DOHH2 (cell line): ENCODE data around the gene NEGR1.
"Not testable (repeated sequence)": the region's sequence is repeated elsewhere in the genome, so short reads cannot be mapped to it uniquely, and the experiment has no call there.

Experiments used
- H3F3A ChIP-seq: fragments of 200-600 bp; sonication (generic), shearing (Covaris generic); 2 replicates; pipeline ENCODE4 v1.6.0; 2016; ENCODE audit warnings: antibody characterized with exemption, mild to moderate bottlenecking; ENCODE audit not compliant: control insufficient read depth, insufficient read depth
- H3K27ac ChIP-seq: fragments of 200-600 bp; sonication (generic); 2 replicates; pipeline ENCODE4 v1.5.1; 2014; ENCODE audit warnings: low read depth, mild to moderate bottlenecking, low read length, moderate library complexity
- H3K27me3 ChIP-seq: fragments of 200-600 bp; sonication (generic); 2 replicates; pipeline ENCODE4 v1.6.1; 2014; ENCODE audit warnings: mild to moderate bottlenecking, low read length, mixed read lengths; ENCODE audit not compliant: control insufficient read depth
- H3K36me3 ChIP-seq: fragments of 200-600 bp; sonication (generic); 2 replicates; pipeline ENCODE4 v1.6.1; 2014; ENCODE audit warnings: mild to moderate bottlenecking, low read length, moderate library complexity, mixed read lengths; ENCODE audit not compliant: control insufficient read depth
- H3K4me1 ChIP-seq: fragments of 200-600 bp; sonication (generic); 2 replicates; pipeline ENCODE4 v1.6.1; 2014; ENCODE audit warnings: mild to moderate bottlenecking, low read length, mixed read lengths; ENCODE audit not compliant: control insufficient read depth
- H3K4me2 ChIP-seq: fragments of 200-600 bp; sonication (generic); 2 replicates; pipeline ENCODE4 v1.6.0; 2014; ENCODE audit warnings: mild to moderate bottlenecking, low read length, moderate library complexity
- H3K4me3 ChIP-seq: fragments of 200-600 bp; sonication (generic); 2 replicates; pipeline ENCODE4 v1.5.1; 2014; ENCODE audit warnings: mild to moderate bottlenecking, low read length, mixed read lengths
- H3K79me2 ChIP-seq: fragments of 200-600 bp; sonication (generic); 2 replicates; pipeline ENCODE4 v1.6.1; 2014; ENCODE audit warnings: mild to moderate bottlenecking, low read length, mixed read lengths; ENCODE audit not compliant: control insufficient read depth
- H3K9me2 ChIP-seq: fragments of 200-600 bp; sonication (generic); replicated peaks from 2 replicates; pipeline ENCODE4 v1.6.1; 2014; ENCODE audit warnings: mild to moderate bottlenecking, low read length, mixed read lengths; ENCODE audit not compliant: control insufficient read depth
- H3K9me3 ChIP-seq: fragments of 200-600 bp; sonication (generic); 2 replicates; pipeline ENCODE4 v1.6.1; 2014; ENCODE audit warnings: antibody characterized with exemption, low read length, mixed read lengths; ENCODE audit not compliant: control insufficient read depth, insufficient read depth
- H4K20me1 ChIP-seq: fragments of 200-600 bp; sonication (generic); 2 replicates; pipeline ENCODE4 v1.6.0; 2014; ENCODE audit warnings: low read depth, mild to moderate bottlenecking, antibody characterized with exemption, low read length, moderate library complexity; ENCODE audit not compliant: control insufficient read depth, insufficient read depth
- CTCF ChIP-seq: fragments of 200-600 bp; sonication (generic); IDR thresholded peaks from one replicate; pipeline ENCODE4 v1.5.1; 2014; ENCODE audit warnings: antibody characterized with exemption, mild to moderate bottlenecking, low read depth, low read length; ENCODE audit not compliant: poor library complexity, severe bottlenecking
- EZH2phosphoT487 ChIP-seq: fragments of 200-600 bp; sonication (generic); IDR thresholded peaks from 2 replicates; pipeline ENCODE4 v1.6.1; 2017; ENCODE audit warnings: borderline replicate concordance, mild to moderate bottlenecking, antibody characterized with exemption, low read length, moderate library complexity, mixed read lengths

The NEGR1 gene

GRCh38 chr1:72241397-72241796 lies 40.9 kb downstream of the NEGR1 start:
- no peaks in the 10 kb centered on the region for H3K4me1 ChIP-seq
- no peak for TF ChIP-seq EZH2phosphoT487
- TF ChIP-seq CTCF = no peak
- H3K9me3 ChIP-seq = no peaks in the 10 kb centered on the region
- no peak overlapping the region for H3K27ac ChIP-seq
- H4K20me1 ChIP-seq = no peaks in the 10 kb centered on the region
- no peak overlapping the region for H3K4me2 ChIP-seq
- no peaks in the 10 kb centered on the region for H3K79me2 ChIP-seq
- H3K27me3 ChIP-seq = no peaks in the 10 kb centered on the region
- H3K36me3 ChIP-seq = no peaks in the 10 kb centered on the region
- no peaks in the 10 kb centered on the region for H3K9me2 ChIP-seq
- H3K4me3 ChIP-seq = no peak overlapping the region
- H3F3A ChIP-seq = no peaks in the 10 kb centered on the region

GRCh38 chr1:72235931-72236330 lies 46.4 kb downstream of the NEGR1 start:
- H3K4me3 ChIP-seq, H4K20me1 ChIP-seq, H3F3A ChIP-seq, H3K27ac ChIP-seq, H3K4me1 ChIP-seq, H3K36me3 ChIP-seq, H3K9me3 ChIP-seq, H3K27me3 ChIP-seq, H3K79me2 ChIP-seq, H3K4me2 ChIP-seq, H3K9me2 ChIP-seq: not testable (repeated sequence)

- peaks cover 4% of the 10 kb centered on the region; the same call in 1 of the 2 replicates for H3K9me3 ChIP-seq
- TF ChIP-seq EZH2phosphoT487 (no peak), CTCF (no peak)
- no peaks in the 10 kb centered on the region for H3F3A ChIP-seq
- no peaks in the 10 kb centered on the region for H3K9me2 ChIP-seq
- H4K20me1 ChIP-seq = no peaks in the 10 kb centered on the region
- H3K27me3 ChIP-seq = no peaks in the 10 kb centered on the region
- H3K4me1 ChIP-seq = no peaks in the 10 kb centered on the region
- H3K27ac ChIP-seq = no peak overlapping the region
- H3K79me2 ChIP-seq = no peaks in the 10 kb centered on the region
- no peaks in the 10 kb centered on the region for H3K36me3 ChIP-seq
- H3K4me2 ChIP-seq = no peak overlapping the region
- H3K4me3 ChIP-seq = no peak overlapping the region
Measured at GRCh38 chr1:72235062-72235461, 47.3 kb downstream of the NEGR1 start.

GRCh38 chr1:72230746-72231145 lies 51.6 kb downstream of the NEGR1 start:
- no peak for TF ChIP-seq CTCF
- no peak for TF ChIP-seq EZH2phosphoT487
- H3K27me3 ChIP-seq = no peaks in the 10 kb centered on the region
- H3K27ac ChIP-seq = no peak overlapping the region
- no peaks in the 10 kb centered on the region for H4K20me1 ChIP-seq
- no peaks in the 10 kb centered on the region for H3K79me2 ChIP-seq
- H3K4me2 ChIP-seq = no peak overlapping the region
- H3K4me3 ChIP-seq = no peak overlapping the region
- H3K9me2 ChIP-seq = no peaks in the 10 kb centered on the region
- no peaks in the 10 kb centered on the region for H3F3A ChIP-seq
- peaks cover 4% of the 10 kb centered on the region; the same call in 1 of the 2 replicates for H3K9me3 ChIP-seq
- no peaks in the 10 kb centered on the region for H3K4me1 ChIP-seq
- H3K36me3 ChIP-seq = no peaks in the 10 kb centered on the region
